H1 (cell line): Measurements from ENCODE around the gene MYO1G. TPM values are rescaled to one million over a fixed set of nuclear protein-coding genes. Genes with fewer than 3 reads are reported as not detected.

ENCODE experiments used
- GABPA ChIP-seq: IDR thresholded peaks from 2 replicates; pipeline ENCODE4 v1.6.1; 2011; ENCODE audit warnings: mild to moderate bottlenecking, low read length, moderate library complexity, borderline replicate concordance; ENCODE audit not compliant: insufficient read depth
- PHF8 ChIP-seq: fragments of 200-600 bp; sonication (generic); conservative IDR thresholded peaks from 2 replicates; pipeline ENCODE4 v1.7.1; 2012; ENCODE audit warnings: low read depth, mild to moderate bottlenecking, inconsistent platforms, low read length, moderate library complexity
- RBBP5 ChIP-seq: IDR thresholded peaks from 2 replicates; pipeline ENCODE4 v1.7.1; 2012; ENCODE audit warnings: low read depth, mild to moderate bottlenecking, inconsistent platforms, low read length, moderate library complexity, borderline replicate concordance
- polyA plus RNA-seq, 7 experiments: library from polyadenylated mRNA; depleted of rRNA in 3 of 7; stranded (reverse) in 5 of 7; unstranded in 2 of 7; fragments of >200 nt in 5 of 7; fragments of 200-250 nt in 2 of 7; gene quantifications; 1 replicate in 5 of 7; 2 replicates in 1 of 7; 4 replicates in 1 of 7; pipeline versions ENCODE4 v1.2.1 to v1.2.3, GENCODE V29; 2011 to 2013; ENCODE audit warnings: missing spikeins in 2 of 7, mixed read lengths in 2 of 7
- total RNA-seq: library from RNA; stranded (reverse); fragmentation: NEBNext Ultra II Directional; extraction: Animal tissue kit (Norgen Biotek cat#: 25700); gene quantifications from 2 replicates; pipeline ENCODE4 v1.2.1, GENCODE V29; 2021

MYO1G gene
- total and polyA plus RNA-seq, 2 of the 8 experiments (the other 6 are each of a cell fraction or from before 2014, with no cell fraction given) = 0.08 to 0.19 TPM

DNA sequence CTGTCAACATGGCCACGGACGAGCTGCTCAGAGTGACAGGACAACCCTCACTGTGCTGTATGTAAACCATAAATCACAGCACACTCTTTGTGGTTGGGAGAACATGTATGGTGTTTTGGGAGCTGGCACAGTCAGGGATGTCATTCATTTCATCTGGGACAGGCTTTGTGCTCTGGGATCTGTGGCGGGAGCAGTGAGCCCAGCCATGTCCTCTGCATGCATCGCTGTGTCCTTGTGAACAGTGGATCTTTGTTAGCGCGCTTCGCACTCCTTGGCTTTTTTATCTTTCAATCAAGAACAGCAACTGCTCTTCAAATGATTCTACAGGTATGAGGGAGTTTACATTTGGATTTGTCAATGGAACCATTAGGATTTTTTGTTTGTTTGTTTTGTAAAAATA, 28.3 kb upstream of the MYO1G start (continued):
- no peak for TF ChIP-seq RBBP5
- no peak for TF ChIP-seq PHF8
- no peak for TF ChIP-seq GABPA
